MM.1S (cell line): ENCODE results near the gene PLCB1.

ENCODE experiments used
- EZH2 ChIP-seq: fragments of 300-600 bp; sonication (generic); optimal IDR thresholded peaks from 2 replicates; pipeline ENCODE3; 2017; ENCODE audit warnings: low read depth, mild to moderate bottlenecking, antibody characterized with exemption, low read length, mixed read lengths
- EZH2phosphoT487 ChIP-seq: fragments of 300-600 bp; sonication (generic); IDR thresholded peaks from 2 replicates; pipeline ENCODE4 v1.6.1; 2018; ENCODE audit warnings: antibody characterized with exemption, low read length
- TF ChIP-seq, protein P1 (sequence below): fragments of 300-600 bp; sonication (generic); IDR thresholded peaks from 2 replicates; pipeline ENCODE4 v1.5.1; 2016; ENCODE audit warnings: antibody characterized with exemption, low read length, mixed read lengths

DNA sequence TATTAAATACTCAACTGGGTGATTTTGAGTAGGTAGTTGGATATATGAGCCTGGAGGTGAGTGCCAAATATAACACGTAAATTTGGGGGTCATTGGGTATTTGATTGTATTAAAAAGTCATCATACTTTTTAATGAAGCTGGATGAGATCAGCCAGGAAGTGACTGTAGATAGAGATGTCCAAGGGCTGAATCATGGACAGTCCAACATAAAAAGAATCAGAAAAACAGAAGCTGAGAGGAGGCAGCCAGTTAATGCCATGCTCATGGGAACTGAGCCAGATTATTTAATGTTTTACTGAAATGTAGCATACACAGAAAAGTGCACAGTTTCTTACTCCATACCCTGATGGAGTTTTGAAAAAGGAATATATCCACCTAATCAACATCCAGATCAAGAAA is 501.3 kb downstream of the PLCB1 start:
- TF ChIP-seq, protein P1, sequence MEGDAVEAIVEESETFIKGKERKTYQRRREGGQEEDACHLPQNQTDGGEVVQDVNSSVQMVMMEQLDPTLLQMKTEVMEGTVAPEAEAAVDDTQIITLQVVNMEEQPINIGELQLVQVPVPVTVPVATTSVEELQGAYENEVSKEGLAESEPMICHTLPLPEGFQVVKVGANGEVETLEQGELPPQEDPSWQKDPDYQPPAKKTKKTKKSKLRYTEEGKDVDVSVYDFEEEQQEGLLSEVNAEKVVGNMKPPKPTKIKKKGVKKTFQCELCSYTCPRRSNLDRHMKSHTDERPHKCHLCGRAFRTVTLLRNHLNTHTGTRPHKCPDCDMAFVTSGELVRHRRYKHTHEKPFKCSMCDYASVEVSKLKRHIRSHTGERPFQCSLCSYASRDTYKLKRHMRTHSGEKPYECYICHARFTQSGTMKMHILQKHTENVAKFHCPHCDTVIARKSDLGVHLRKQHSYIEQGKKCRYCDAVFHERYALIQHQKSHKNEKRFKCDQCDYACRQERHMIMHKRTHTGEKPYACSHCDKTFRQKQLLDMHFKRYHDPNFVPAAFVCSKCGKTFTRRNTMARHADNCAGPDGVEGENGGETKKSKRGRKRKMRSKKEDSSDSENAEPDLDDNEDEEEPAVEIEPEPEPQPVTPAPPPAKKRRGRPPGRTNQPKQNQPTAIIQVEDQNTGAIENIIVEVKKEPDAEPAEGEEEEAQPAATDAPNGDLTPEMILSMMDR = no peak
- TF ChIP-seq EZH2phosphoT487 (no peak), EZH2 (no peak)
